MCF 10A (cell line): ENCODE data around the gene LONRF3. TPM values are rescaled to one million over a fixed set of nuclear protein-coding genes. Genes with fewer than 3 reads are reported as not detected.

Experiments
- BruUV-seq: library from RNA; stranded (reverse); fragments of 400-500 nt; replicated peaks from 2 replicates; lab custom pipeline; 2021; lab: Mats Ljungman, UMichigan
- CTCF ChIA-PET: fragments of 300-600 bp; sonication (Branson Sonifier 250); formaldehyde crosslinking; extraction: SDS; loops from one replicate; lab custom pipeline; 2021; ENCODE audit warnings: antibody characterized with exemption, inconsistent platforms; lab: Yijun Ruan, JAX
- POLR2A ChIA-PET: fragments of 300-600, 350-650 bp; sonication (Branson Sonifier 250); formaldehyde crosslinking; extraction: SDS; loops from one replicate; lab custom pipeline; 2020; ENCODE audit warnings: antibody characterized with exemption, inconsistent platforms; lab: Yijun Ruan, JAX
- DNase-seq: peaks from one replicate; pipeline ENCODE4 v3.0.0-alpha.2; 2018; ENCODE audit not compliant: unreplicated experiment
- H3K27ac Mint-ChIP-seq: one replicate; pipeline ENCODE4 v1.8.0; 2022; ENCODE audit warnings: mild to moderate bottlenecking, low read depth, mixed read lengths; ENCODE audit not compliant: unreplicated experiment
- H3K27me3 Mint-ChIP-seq: one replicate; pipeline ENCODE4 v1.8.0; 2022; ENCODE audit warnings: mixed read lengths; ENCODE audit not compliant: insufficient read depth, unreplicated experiment
- H3K36me3 Mint-ChIP-seq: one replicate; pipeline ENCODE4 v1.8.0; 2022; ENCODE audit warnings: mild to moderate bottlenecking, moderate library complexity, mixed read lengths; ENCODE audit not compliant: insufficient read depth, unreplicated experiment
- H3K4me1 Mint-ChIP-seq: one replicate; pipeline ENCODE4 v1.8.0; 2022; ENCODE audit warnings: mixed read lengths; ENCODE audit not compliant: insufficient read depth, unreplicated experiment
- H3K4me3 Mint-ChIP-seq: one replicate; pipeline ENCODE4 v1.8.0; 2022; ENCODE audit warnings: mild to moderate bottlenecking, moderate library complexity, mixed read lengths; ENCODE audit not compliant: unreplicated experiment
- H3K9me3 Mint-ChIP-seq: one replicate; pipeline ENCODE4 v1.8.0; 2022; ENCODE audit warnings: mixed read lengths; ENCODE audit not compliant: unreplicated experiment
- CTCF ChIP-seq: fragments of 200-600 bp; IDR thresholded peaks from one replicate; pipeline ENCODE4 v1.8.0; 2022; ENCODE audit warnings: antibody characterized with exemption, mild to moderate bottlenecking; ENCODE audit not compliant: unreplicated experiment
- intact Hi-C: fragments of 100-400 bp; cut with micrococcal nuclease; formaldehyde crosslinking; loops from 2 replicates; pipeline ENCODE4 v1.14.1; 2022
- total RNA-seq: library from RNA; stranded (reverse); gene quantifications from 2 replicates; pipeline ENCODE4 v1.2.3, GENCODE V29; 2022

LONRF3 gene
- total RNA-seq, 1 experiment from 2014 or later: 1.0 TPM

DNA sequence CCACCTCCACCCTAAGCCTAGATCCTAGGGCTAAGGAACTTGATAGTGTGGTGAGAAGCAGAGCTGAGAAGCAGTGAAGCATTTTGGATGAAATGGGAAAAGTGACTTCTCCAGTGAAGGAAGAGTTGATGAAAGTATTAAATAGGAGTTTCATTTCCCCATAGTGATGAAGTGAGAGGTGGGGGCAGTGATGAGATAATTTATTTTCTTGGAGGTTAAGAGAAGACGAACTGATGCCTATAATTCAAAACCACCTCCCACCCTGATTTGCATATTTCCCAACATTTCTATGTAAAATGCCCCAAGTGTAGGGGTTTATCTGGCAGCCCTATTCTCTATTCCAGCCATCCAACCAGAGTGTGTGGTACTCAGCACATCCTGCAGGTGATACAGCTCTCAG is 6.3 kb downstream of the LONRF3 start:
- BruUV-seq: no TSS peak
- intact Hi-C loops: no loop called here
- no peak overlapping the region for H3K4me3 Mint-ChIP-seq
- no peak for TF ChIP-seq CTCF
- H3K36me3 Mint-ChIP-seq: peaks cover 4% of the 10 kb centered on the region
- H3K4me1 Mint-ChIP-seq: peaks cover 3% of the 10 kb centered on the region
- peaks cover 32% of the 10 kb centered on the region for H3K27me3 Mint-ChIP-seq
- ChIA-PET POLR2A (no interaction called here), CTCF (interaction anchor here (0.9 to 1.3 kb wide), 2 partner anchors 28 to 134 kb away, joined by 3 to 6 read pairs; no protein-coding TSS in a partner anchor)
- H3K27ac Mint-ChIP-seq: no peak overlapping the region
- no peak for DNase-seq
- no peaks in the 10 kb centered on the region for H3K9me3 Mint-ChIP-seq

- Mint-ChIP-seq H3K4me1 (no peaks in the 10 kb centered on the region), H3K27me3 (peaks cover 30% of the 10 kb centered on the region), H3K9me3 (no peaks in the 10 kb centered on the region), H3K4me3 (no peak overlapping the region), H3K36me3 (no peaks in the 10 kb centered on the region), H3K27ac (no peak overlapping the region)
- ChIA-PET POLR2A (no interaction called here), CTCF (interaction anchor here (0.7 to 1.3 kb wide), 2 partner anchors 21 to 448 kb away, joined by 3 to 6 read pairs; no protein-coding TSS in a partner anchor)
- DNase-seq: no peak
- TF ChIP-seq CTCF: no peak
- BruUV-seq: no TSS peak
- intact Hi-C loops: no loop called here
Measured at GRCh38 chrX:118983513-118983912, 9.1 kb downstream of the LONRF3 start.

- H3K9me3 Mint-ChIP-seq: no peaks in the 10 kb centered on the region
- intact Hi-C loops: no loop called here
Measured at GRCh38 chrX:118988911-118989310, 14.5 kb downstream of the LONRF3 start.

DNA sequence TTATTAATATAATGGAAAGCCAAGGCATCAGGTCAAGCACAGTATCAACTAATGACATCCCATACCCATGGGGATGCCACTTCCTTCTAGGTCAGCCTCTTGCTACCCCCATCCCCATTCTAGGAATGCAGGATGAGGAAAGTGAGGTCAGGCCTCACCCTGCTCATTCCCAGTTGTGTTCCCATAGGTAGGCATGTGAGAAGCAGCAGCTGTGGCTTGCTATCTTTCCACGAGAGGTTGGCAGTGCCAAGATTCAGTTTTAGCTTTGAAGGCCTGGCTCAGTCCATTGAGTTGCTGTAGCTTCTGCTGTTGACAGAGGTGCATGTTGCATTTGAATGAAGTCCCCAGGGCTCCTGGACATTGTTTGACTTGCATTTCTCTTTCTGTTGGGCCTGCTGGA is 15.5 kb downstream of the LONRF3 start:
- H3K9me3 Mint-ChIP-seq: no peaks in the 10 kb centered on the region

More at GRCh38 chrX:118988911-118989310, 14.5 kb downstream of the LONRF3 start:
- Mint-ChIP-seq H3K4me1 (no peaks in the 10 kb centered on the region), H3K27ac (no peak overlapping the region), H3K36me3 (no peaks in the 10 kb centered on the region), H3K4me3 (no peak overlapping the region), H3K27me3 (peaks cover 32% of the 10 kb centered on the region)
- ChIA-PET CTCF (interaction anchor here (0.7 kb wide), 1 partner anchor 20 kb away, joined by 3 read pairs; no protein-coding TSS in a partner anchor), POLR2A (interaction anchor here (1.3 kb wide), 1 partner anchor 26 kb away, joined by 3 read pairs; no protein-coding TSS in a partner anchor)
- DNase-seq: no peak
- BruUV-seq: no TSS peak
- no peak for TF ChIP-seq CTCF

More for the DNA sequence above, 15.5 kb downstream of the LONRF3 start:
- BruUV-seq: no TSS peak
- intact Hi-C loops: no loop called here
- no peaks in the 10 kb centered on the region for H3K36me3 Mint-ChIP-seq
- H3K27ac Mint-ChIP-seq: no peak overlapping the region
- no peak for DNase-seq
- H3K4me1 Mint-ChIP-seq: no peaks in the 10 kb centered on the region
- CTCF ChIA-PET: interaction anchor here (0.7 to 1.5 kb wide), 2 partner anchors 15 to 19 kb away, joined by 3 to 12 read pairs; no protein-coding TSS in a partner anchor
- peaks cover 35% of the 10 kb centered on the region for H3K27me3 Mint-ChIP-seq
- TF ChIP-seq CTCF: no peak
- POLR2A ChIA-PET: interaction anchor here (1.3 kb wide), 1 partner anchor 25 kb away, joined by 3 read pairs; no protein-coding TSS in a partner anchor
- no peak overlapping the region for H3K4me3 Mint-ChIP-seq
